ENCODE measurements around the gene DNAH10. TPM values are rescaled to one million over a fixed set of nuclear protein-coding genes. Genes with fewer than 3 reads are reported as not detected.

DNAH10 gene
- total and polyA plus RNA-seq, 2 of the 13 experiments (the other 11 are each of a cell fraction or from before 2014, with no cell fraction given): 0.01 to 0.02 TPM

GRCh38 chr12:123772074-123772473 lies 10.0 kb downstream of the DNAH10 start:
- 35% methylated on average over 4 of the region's 5 CpGs for WGBS (ENCODE audit: low lambda C conversion rate)
- Histone ChIP-seq H3K4me2 (ENCODE audit: low read depth, low read length) (no peak overlapping the region), H3K27me3 (ENCODE audit: control insufficient read depth in 1 of 2, insufficient read depth in 2 of 2, low read length in 2 of 2) (peaks cover 0 to 2% of the 10 kb centered on the region in 2 experiments; a peak in 3 of 5 replicates), H3K27ac (ENCODE audit: extremely low read length, insufficient read depth, low read length) (no peak overlapping the region), H3K4me3 (replicated peaks in 1 of 3; ENCODE audit: insufficient read depth in 1 of 3, low read depth in 2 of 3, low read length in 3 of 3) (no peak overlapping the region), H3K79me2 (ENCODE audit: insufficient read depth, low read length) (no peaks in the 10 kb centered on the region), H4K20me1 (ENCODE audit: insufficient read depth, low read length) (no peaks in the 10 kb centered on the region), H3K36me3 (replicated peaks in 1 of 2; ENCODE audit: control insufficient read depth in 1 of 2, insufficient read depth in 2 of 2, low read length in 2 of 2) (no peaks in the 10 kb centered on the region), H2AFZ (ENCODE audit: low read length) (no peak overlapping the region), H3K4me1 (ENCODE audit: insufficient read depth, low read length) (no peaks in the 10 kb centered on the region), H3K9me3 (ENCODE audit: low read length) (no peaks in the 10 kb centered on the region), H3K9ac (ENCODE audit: insufficient read depth, low read depth, low read length) (no peak overlapping the region)
- in situ Hi-C loops (cut with HindIII; ENCODE audit: extremely low pct_ligation_motif_present, low pct_unique_long_range_greater_than_20kb) (no loop called here), intact Hi-C loops (cut with micrococcal nuclease; ENCODE audit: unreplicated experiment) (no loop called here)
- BruUV-seq (replicated peaks): no TSS peak
- ChIA-PET CTCF (ENCODE audit: low intra/inter-chr PET ratio, low total read pairs) (no interaction called here), POLR2A (no interaction called here)
- DNase-seq (ENCODE audit: low spot score): no peak
- TF ChIP-seq ZNF333 (CRISPR knock-in tag; IDR thresholded peaks at IDR 0.05; ENCODE audit: borderline replicate concordance) (no peak), FOXP1 (IDR thresholded peaks at IDR 0.05) (no peak), FOXP1 (CRISPR knock-in tag; IDR thresholded peaks at IDR 0.05) (no peak)
- TF ChIP-seq, protein P1, sequence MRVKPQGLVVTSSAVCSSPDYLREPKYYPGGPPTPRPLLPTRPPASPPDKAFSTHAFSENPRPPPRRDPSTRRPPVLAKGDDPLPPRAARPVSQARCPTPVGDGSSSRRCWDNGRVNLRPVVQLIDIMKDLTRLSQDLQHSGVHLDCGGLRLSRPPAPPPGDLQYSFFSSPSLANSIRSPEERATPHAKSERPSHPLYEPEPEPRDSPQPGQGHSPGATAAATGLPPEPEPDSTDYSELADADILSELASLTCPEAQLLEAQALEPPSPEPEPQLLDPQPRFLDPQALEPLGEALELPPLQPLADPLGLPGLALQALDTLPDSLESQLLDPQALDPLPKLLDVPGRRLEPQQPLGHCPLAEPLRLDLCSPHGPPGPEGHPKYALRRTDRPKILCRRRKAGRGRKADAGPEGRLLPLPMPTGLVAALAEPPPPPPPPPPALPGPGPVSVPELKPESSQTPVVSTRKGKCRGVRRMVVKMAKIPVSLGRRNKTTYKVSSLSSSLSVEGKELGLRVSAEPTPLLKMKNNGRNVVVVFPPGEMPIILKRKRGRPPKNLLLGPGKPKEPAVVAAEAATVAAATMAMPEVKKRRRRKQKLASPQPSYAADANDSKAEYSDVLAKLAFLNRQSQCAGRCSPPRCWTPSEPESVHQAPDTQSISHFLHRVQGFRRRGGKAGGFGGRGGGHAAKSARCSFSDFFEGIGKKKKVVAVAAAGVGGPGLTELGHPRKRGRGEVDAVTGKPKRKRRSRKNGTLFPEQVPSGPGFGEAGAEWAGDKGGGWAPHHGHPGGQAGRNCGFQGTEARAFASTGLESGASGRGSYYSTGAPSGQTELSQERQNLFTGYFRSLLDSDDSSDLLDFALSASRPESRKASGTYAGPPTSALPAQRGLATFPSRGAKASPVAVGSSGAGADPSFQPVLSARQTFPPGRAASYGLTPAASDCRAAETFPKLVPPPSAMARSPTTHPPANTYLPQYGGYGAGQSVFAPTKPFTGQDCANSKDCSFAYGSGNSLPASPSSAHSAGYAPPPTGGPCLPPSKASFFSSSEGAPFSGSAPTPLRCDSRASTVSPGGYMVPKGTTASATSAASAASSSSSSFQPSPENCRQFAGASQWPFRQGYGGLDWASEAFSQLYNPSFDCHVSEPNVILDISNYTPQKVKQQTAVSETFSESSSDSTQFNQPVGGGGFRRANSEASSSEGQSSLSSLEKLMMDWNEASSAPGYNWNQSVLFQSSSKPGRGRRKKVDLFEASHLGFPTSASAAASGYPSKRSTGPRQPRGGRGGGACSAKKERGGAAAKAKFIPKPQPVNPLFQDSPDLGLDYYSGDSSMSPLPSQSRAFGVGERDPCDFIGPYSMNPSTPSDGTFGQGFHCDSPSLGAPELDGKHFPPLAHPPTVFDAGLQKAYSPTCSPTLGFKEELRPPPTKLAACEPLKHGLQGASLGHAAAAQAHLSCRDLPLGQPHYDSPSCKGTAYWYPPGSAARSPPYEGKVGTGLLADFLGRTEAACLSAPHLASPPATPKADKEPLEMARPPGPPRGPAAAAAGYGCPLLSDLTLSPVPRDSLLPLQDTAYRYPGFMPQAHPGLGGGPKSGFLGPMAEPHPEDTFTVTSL (CRISPR knock-in tag; IDR thresholded peaks at IDR 0.05; ENCODE audit: borderline replicate concordance): no peak
- no peak for FAIRE-seq
- peak; percentile 44 for ATAC-seq
